Rectal smooth muscle tissue (tissue), 1 donor: ENCODE data around the gene NR5A1.

ENCODE experiments used
- H3K27ac ChIP-seq: one replicate; pipeline ENCODE4 v1.7.0; 2013; ENCODE audit warnings: low read depth, low read length, inconsistent platforms
- H3K27me3 ChIP-seq: one replicate; pipeline ENCODE4 v1.7.0; 2013; ENCODE audit warnings: low read length; ENCODE audit not compliant: control insufficient read depth, insufficient read depth
- H3K36me3 ChIP-seq: one replicate; pipeline ENCODE4 v1.7.0; 2013; ENCODE audit warnings: low read length; ENCODE audit not compliant: control insufficient read depth, insufficient read depth
- H3K4me1 ChIP-seq: one replicate; pipeline ENCODE4 v1.7.0; 2013; ENCODE audit warnings: low read length; ENCODE audit not compliant: control insufficient read depth, insufficient read depth
- H3K4me3 ChIP-seq: one replicate; pipeline ENCODE4 v1.7.0; 2013; ENCODE audit warnings: low read length
- H3K9ac ChIP-seq: one replicate; pipeline ENCODE4 v1.7.0; 2013; ENCODE audit warnings: low read length

The NR5A1 gene

GRCh38 chr9:124481115-124481514 is 26.1 kb downstream of the NR5A1 start:
- Histone ChIP-seq H3K27ac (no peak overlapping the region), H3K4me3 (no peak overlapping the region), H3K9ac (no peak overlapping the region), H3K36me3 (no peaks in the 10 kb centered on the region), H3K4me1 (no peaks in the 10 kb centered on the region), H3K27me3 (peaks cover 22% of the 10 kb centered on the region)

- Histone ChIP-seq H3K4me3 (no peak overlapping the region), H3K4me1 (no peaks in the 10 kb centered on the region), H3K9ac (no peak overlapping the region), H3K27ac (no peak overlapping the region), H3K36me3 (no peaks in the 10 kb centered on the region), H3K27me3 (peaks cover 22% of the 10 kb centered on the region)
These were observed 26.6 kb downstream of the NR5A1 start for GRCh38 chr9:124480621-124480981.

- Histone ChIP-seq H3K27me3 (peaks cover 26% of the 10 kb centered on the region), H3K27ac (no peak overlapping the region), H3K36me3 (no peaks in the 10 kb centered on the region), H3K4me1 (no peaks in the 10 kb centered on the region), H3K9ac (no peak overlapping the region), H3K4me3 (no peak overlapping the region)
These were observed 27.1 kb downstream of the NR5A1 start for GRCh38 chr9:124479947-124480620.

GRCh38 chr9:124479371-124479770 is 27.8 kb downstream of the NR5A1 start:
- H3K27ac ChIP-seq: no peak overlapping the region
- H3K4me1 ChIP-seq: no peaks in the 10 kb centered on the region
- peaks cover 26% of the 10 kb centered on the region for H3K27me3 ChIP-seq

GRCh38 chr9:124478354-124478753 is 28.8 kb downstream of the NR5A1 start:
- Histone ChIP-seq H3K27me3 (peaks cover 22% of the 10 kb centered on the region), H3K27ac (no peak overlapping the region), H3K9ac (no peak overlapping the region), H3K4me1 (no peaks in the 10 kb centered on the region), H3K36me3 (no peaks in the 10 kb centered on the region), H3K4me3 (no peak overlapping the region)

More at GRCh38 chr9:124479371-124479770, 27.8 kb downstream of the NR5A1 start:
- Histone ChIP-seq H3K36me3 (no peaks in the 10 kb centered on the region), H3K9ac (no peak overlapping the region), H3K4me3 (no peak overlapping the region)

GRCh38 chr9:124477648-124478285 is 29.4 kb downstream of the NR5A1 start:
- H3K4me3 ChIP-seq: no peak overlapping the region
- no peak overlapping the region for H3K27ac ChIP-seq
- H3K36me3 ChIP-seq: no peaks in the 10 kb centered on the region
- peaks cover 22% of the 10 kb centered on the region for H3K27me3 ChIP-seq
- H3K4me1 ChIP-seq: no peaks in the 10 kb centered on the region
- H3K9ac ChIP-seq: no peak overlapping the region

GRCh38 chr9:124477211-124477647 is 30.0 kb downstream of the NR5A1 start:
- no peaks in the 10 kb centered on the region for H3K36me3 ChIP-seq
- peaks cover 22% of the 10 kb centered on the region for H3K27me3 ChIP-seq
- H3K9ac ChIP-seq: no peak overlapping the region
- no peaks in the 10 kb centered on the region for H3K4me1 ChIP-seq
- H3K27ac ChIP-seq: no peak overlapping the region
- H3K4me3 ChIP-seq: no peak overlapping the region

- H3K4me1 ChIP-seq: no peaks in the 10 kb centered on the region
- no peak overlapping the region for H3K4me3 ChIP-seq
- H3K27ac ChIP-seq: no peak overlapping the region
- H3K36me3 ChIP-seq: no peaks in the 10 kb centered on the region
- H3K27me3 ChIP-seq: peaks cover 22% of the 10 kb centered on the region
- H3K9ac ChIP-seq: no peak overlapping the region
These were observed 31.1 kb downstream of the NR5A1 start for GRCh38 chr9:124475868-124476690.

GRCh38 chr9:124475158-124475867 is 31.9 kb downstream of the NR5A1 start:
- H3K9ac ChIP-seq: no peak overlapping the region
- no peak overlapping the region for H3K4me3 ChIP-seq
- H3K27me3 ChIP-seq: peaks cover 22% of the 10 kb centered on the region
- H3K27ac ChIP-seq: no peak overlapping the region
- no peaks in the 10 kb centered on the region for H3K36me3 ChIP-seq
- no peaks in the 10 kb centered on the region for H3K4me1 ChIP-seq

GRCh38 chr9:124474151-124474550 is 33.0 kb downstream of the NR5A1 start:
- no peak overlapping the region for H3K4me3 ChIP-seq
- peaks cover 21% of the 10 kb centered on the region for H3K27me3 ChIP-seq
- H3K9ac ChIP-seq: no peak overlapping the region
- H3K27ac ChIP-seq: no peak overlapping the region
- H3K4me1 ChIP-seq: no peaks in the 10 kb centered on the region
- H3K36me3 ChIP-seq: no peaks in the 10 kb centered on the region

- Histone ChIP-seq H3K9ac (no peak overlapping the region), H3K4me3 (no peak overlapping the region), H3K4me1 (no peaks in the 10 kb centered on the region), H3K27me3 (peaks cover 12% of the 10 kb centered on the region), H3K36me3 (no peaks in the 10 kb centered on the region), H3K27ac (no peak overlapping the region)
These were observed 33.9 kb downstream of the NR5A1 start for GRCh38 chr9:124473310-124473709.

GRCh38 chr9:124472770-124473169 is 34.4 kb downstream of the NR5A1 start:
- H3K4me3 ChIP-seq: no peak overlapping the region
- peaks cover 8% of the 10 kb centered on the region for H3K27me3 ChIP-seq
- H3K9ac ChIP-seq: no peak overlapping the region

More at GRCh38 chr9:124472770-124473169, 34.4 kb downstream of the NR5A1 start:
- Histone ChIP-seq H3K36me3 (no peaks in the 10 kb centered on the region), H3K4me1 (no peaks in the 10 kb centered on the region), H3K27ac (no peak overlapping the region)
